HG03060 (cell line): ENCODE data around the gene CLMN.

ENCODE experiments used
- ATAC-seq: cut with Tn5 transposase; IDR thresholded peaks from one replicate; pipeline ENCODE4 v1.9.1; 2021; ENCODE audit warnings: low read depth, moderate number of reproducible peaks; ENCODE audit not compliant: unreplicated experiment

The CLMN gene

GRCh38 chr14:95346266-95346665 is 26.6 kb upstream of the CLMN start:
- no peak for ATAC-seq

GRCh38 chr14:95345032-95345431 is 25.3 kb upstream of the CLMN start:
- ATAC-seq: no peak

- ATAC-seq: no peak
These were observed 24.8 kb upstream of the CLMN start for GRCh38 chr14:95344536-95344935.

GRCh38 chr14:95341564-95341963 is 21.9 kb upstream of the CLMN start:
- no peak for ATAC-seq

GRCh38 chr14:95341115-95341514 is 21.4 kb upstream of the CLMN start:
- no peak for ATAC-seq

- ATAC-seq: no peak
These were observed 20.5 kb upstream of the CLMN start for GRCh38 chr14:95340201-95340697.

- ATAC-seq: no peak
These were observed 19.7 kb upstream of the CLMN start for GRCh38 chr14:95339301-95339865.

GRCh38 chr14:95338436-95338835 is 18.7 kb upstream of the CLMN start:
- no peak for ATAC-seq

- no peak for ATAC-seq
These were observed 17.4 kb upstream of the CLMN start for GRCh38 chr14:95337041-95337595.

- ATAC-seq: no peak
These were observed 16.6 kb upstream of the CLMN start for GRCh38 chr14:95336192-95336760.

GRCh38 chr14:95335071-95335470 is 15.4 kb upstream of the CLMN start:
- ATAC-seq: no peak

GRCh38 chr14:95334044-95334443 is 14.3 kb upstream of the CLMN start:
- ATAC-seq: no peak

GRCh38 chr14:95332641-95333040 is 12.9 kb upstream of the CLMN start:
- no peak for ATAC-seq

GRCh38 chr14:95331708-95332408 is 12.2 kb upstream of the CLMN start:
- ATAC-seq: no peak

GRCh38 chr14:95330591-95331370 is 11.1 kb upstream of the CLMN start:
- no peak for ATAC-seq

- ATAC-seq: no peak
These were observed 10.2 kb upstream of the CLMN start for GRCh38 chr14:95329941-95330340.

- ATAC-seq: no peak
These were observed 9.2 kb upstream of the CLMN start for GRCh38 chr14:95328729-95329503.

GRCh38 chr14:95327558-95328374 is 8.1 kb upstream of the CLMN start:
- ATAC-seq: peak; percentile 88

- ATAC-seq: no peak
These were observed 7.3 kb upstream of the CLMN start for GRCh38 chr14:95326987-95327386.
